Brain microvascular endothelial cell (primary cell): ENCODE data around the gene METTL16.
A peak's percentile ranks its signal among the peaks of the same experiment; 100 is the strongest.
"Not testable (repeated sequence)": the region's sequence is repeated elsewhere in the genome, so short reads cannot be mapped to it uniquely, and the experiment has no call there.

Experiments used
- DNase-seq: peaks from one replicate; pipeline ENCODE4 v3.0.0-alpha.2; 2020
- H3K27ac ChIP-seq: fragments of 250-450 bp; sonication (Bioruptor Pico); 2 replicates; pipeline ENCODE4 v1.5.1; 2020; ENCODE audit warnings: mild to moderate bottlenecking, moderate library complexity
- H3K27me3 ChIP-seq: fragments of 250-450 bp; sonication (Bioruptor Pico); replicated peaks from 2 replicates; pipeline ENCODE4 v1.5.1; 2020; ENCODE audit warnings: mild to moderate bottlenecking
- H3K36me3 ChIP-seq: fragments of 250-450 bp; sonication (Bioruptor Pico); replicated peaks from 2 replicates; pipeline ENCODE4 v1.5.1; 2020; ENCODE audit warnings: mild to moderate bottlenecking
- H3K4me3 ChIP-seq: 2 replicates; pipeline ENCODE4 v1.5.1; 2011; ENCODE audit warnings: low read depth, mild to moderate bottlenecking, control low read depth, low read length, moderate library complexity
- CTCF ChIP-seq: IDR thresholded peaks from 2 replicates; pipeline ENCODE4 v1.5.1; 2011; ENCODE audit warnings: low read depth, mild to moderate bottlenecking, moderate library complexity, low read length, control low read depth, inconsistent platforms; ENCODE audit errors: missing control alignments
- in situ Hi-C: cut with HindIII; loops from 2 replicates; pipeline ENCODE4 v1.10.0; 2017; ENCODE audit warnings: low sequenced_read_pairs, low pct_ligation_motif_present

Gene METTL16

GRCh38 chr17:2547176-2547575, 35.5 kb upstream of the METTL16 start:
- no peaks in the 10 kb centered on the region for H3K27me3 ChIP-seq
- no peak overlapping the region for H3K27ac ChIP-seq
- H3K4me3 ChIP-seq: no peak overlapping the region
- H3K36me3 ChIP-seq: no peaks in the 10 kb centered on the region
- no peak for TF ChIP-seq CTCF
- peak; percentile 6 for DNase-seq
- in situ Hi-C loops: no loop called here

GRCh38 chr17:2545393-2545792, 33.7 kb upstream of the METTL16 start:
- Histone ChIP-seq H3K27ac (no peak overlapping the region), H3K4me3 (no peak overlapping the region), H3K36me3 (no peaks in the 10 kb centered on the region), H3K27me3 (no peaks in the 10 kb centered on the region)
- DNase-seq: no peak
- in situ Hi-C loops: no loop called here
- no peak for TF ChIP-seq CTCF

GRCh38 chr17:2542456-2542855, 30.8 kb upstream of the METTL16 start:
- no peak for TF ChIP-seq CTCF
- in situ Hi-C loops: no loop called here
- no peak overlapping the region for H3K4me3 ChIP-seq
- H3K27ac ChIP-seq: no peak overlapping the region
- H3K36me3 ChIP-seq: no peaks in the 10 kb centered on the region
- H3K27me3 ChIP-seq: no peaks in the 10 kb centered on the region
- DNase-seq: no peak

GRCh38 chr17:2542056-2542455, 30.4 kb upstream of the METTL16 start:
- TF ChIP-seq CTCF: no peak
- H3K27me3 ChIP-seq: no peaks in the 10 kb centered on the region
- in situ Hi-C loops: no loop called here
- no peaks in the 10 kb centered on the region for H3K36me3 ChIP-seq
- no peak for DNase-seq
- no peak overlapping the region for H3K4me3 ChIP-seq
- H3K27ac ChIP-seq: no peak overlapping the region

GRCh38 chr17:2537579-2537978, 25.9 kb upstream of the METTL16 start:
- H3K36me3 ChIP-seq, H3K27ac ChIP-seq, H3K4me3 ChIP-seq, DNase-seq, in situ Hi-C loops, H3K27me3 ChIP-seq: not testable (repeated sequence)

GRCh38 chr17:2532146-2532720, 20.5 kb upstream of the METTL16 start:
- no peak overlapping the region for H3K4me3 ChIP-seq
- TF ChIP-seq CTCF: no peak
- H3K27me3 ChIP-seq: no peaks in the 10 kb centered on the region
- H3K27ac ChIP-seq: no peak overlapping the region
- no peaks in the 10 kb centered on the region for H3K36me3 ChIP-seq
- in situ Hi-C loops: no loop called here
- no peak for DNase-seq

- H3K27me3 ChIP-seq, H3K4me3 ChIP-seq, DNase-seq, in situ Hi-C loops, H3K36me3 ChIP-seq, H3K27ac ChIP-seq: not testable (repeated sequence)
Observed at GRCh38 chr17:2531243-2531954, 19.7 kb upstream of the METTL16 start.

- DNase-seq, H3K27ac ChIP-seq, H3K36me3 ChIP-seq, H3K27me3 ChIP-seq, H3K4me3 ChIP-seq, in situ Hi-C loops: not testable (repeated sequence)
Observed at GRCh38 chr17:2521775-2522410, 10.2 kb upstream of the METTL16 start.
